OCI-M1 (cell line): ENCODE data around the gene PCDHGA11.
"Not testable (repeated sequence)": the region's sequence is repeated elsewhere in the genome, so short reads cannot be mapped to it uniquely, and the experiment has no call there.

ENCODE experiments used
- DNase-seq: peaks from one replicate; lab custom pipeline; 2025; lab: John Stamatoyannopoulos, UW

The PCDHGA11 gene

DNA sequence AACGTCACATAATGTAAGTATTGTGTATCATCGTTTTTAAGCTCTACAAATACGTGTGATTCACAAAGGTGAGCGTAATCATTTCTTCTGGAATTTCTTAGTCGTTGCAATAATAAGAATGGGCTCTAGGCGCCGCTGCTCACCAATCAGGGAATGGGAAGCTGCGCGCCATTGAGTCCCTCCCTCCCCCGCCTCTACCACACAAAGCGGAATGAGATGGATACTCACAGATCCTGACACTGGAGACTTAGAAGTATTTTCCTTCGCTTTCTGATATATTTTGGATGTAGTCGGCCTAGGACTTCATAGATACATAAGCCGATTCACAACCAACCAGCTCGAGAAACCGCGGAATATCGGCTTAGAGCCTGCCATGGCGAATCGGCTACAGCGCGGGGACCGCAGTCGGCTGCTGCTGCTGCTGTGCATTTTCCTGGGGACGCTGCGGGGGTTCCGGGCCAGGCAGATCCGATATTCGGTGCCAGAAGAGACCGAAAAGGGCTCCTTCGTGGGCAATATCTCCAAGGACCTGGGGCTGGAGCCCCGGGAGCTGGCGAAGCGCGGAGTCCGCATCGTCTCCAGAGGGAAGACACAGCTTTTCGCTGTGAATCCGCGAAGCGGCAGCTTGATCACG lies at the start of gene PCDHGA11:
Gene PCDHGA11, plus strand, starts transcription at position 197 of the 634 bp plus-strand sequence. Its CDS starts 177 bp downstream, at position 374.
- DNase-seq: peak; percentile 73

DNA sequence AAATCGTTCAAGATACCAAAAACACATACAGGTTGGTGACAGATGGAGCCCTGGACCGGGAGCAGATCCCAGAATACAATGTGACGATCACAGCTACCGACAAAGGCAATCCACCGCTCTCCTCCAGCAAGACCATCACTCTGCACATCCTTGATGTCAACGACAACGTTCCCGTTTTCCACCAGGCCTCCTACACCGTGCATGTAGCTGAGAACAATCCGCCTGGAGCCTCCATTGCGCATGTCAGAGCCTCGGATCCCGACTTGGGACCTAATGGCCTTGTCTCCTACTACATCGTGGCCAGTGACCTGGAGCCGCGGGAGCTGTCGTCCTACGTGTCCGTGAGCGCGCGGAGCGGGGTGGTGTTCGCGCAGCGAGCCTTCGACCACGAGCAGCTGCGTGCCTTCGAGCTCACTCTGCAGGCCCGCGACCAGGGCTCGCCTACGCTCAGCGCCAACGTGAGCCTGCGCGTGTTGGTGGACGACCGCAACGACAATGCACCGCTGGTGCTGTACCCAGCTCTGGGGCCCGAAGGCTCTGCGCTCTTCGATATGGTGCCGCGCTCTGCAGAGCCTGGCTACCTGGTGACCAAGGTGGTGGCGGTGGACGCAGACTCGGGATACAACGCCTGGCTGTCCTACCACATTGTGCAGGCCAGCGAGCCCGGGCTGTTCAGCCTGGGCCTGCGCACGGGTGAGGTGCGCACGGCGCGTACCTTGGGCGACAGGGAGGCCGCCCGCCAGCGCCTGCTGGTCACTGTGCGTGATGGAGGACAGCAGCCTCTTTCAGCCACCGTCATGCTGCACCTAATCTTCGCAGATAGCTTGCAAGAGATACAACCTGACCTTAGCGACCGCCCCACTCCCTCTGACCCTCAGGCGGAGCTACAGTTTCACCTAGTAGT lies 49.0 kb upstream of the PCDHGA11 start:
- DNase-seq: no peak

DNA sequence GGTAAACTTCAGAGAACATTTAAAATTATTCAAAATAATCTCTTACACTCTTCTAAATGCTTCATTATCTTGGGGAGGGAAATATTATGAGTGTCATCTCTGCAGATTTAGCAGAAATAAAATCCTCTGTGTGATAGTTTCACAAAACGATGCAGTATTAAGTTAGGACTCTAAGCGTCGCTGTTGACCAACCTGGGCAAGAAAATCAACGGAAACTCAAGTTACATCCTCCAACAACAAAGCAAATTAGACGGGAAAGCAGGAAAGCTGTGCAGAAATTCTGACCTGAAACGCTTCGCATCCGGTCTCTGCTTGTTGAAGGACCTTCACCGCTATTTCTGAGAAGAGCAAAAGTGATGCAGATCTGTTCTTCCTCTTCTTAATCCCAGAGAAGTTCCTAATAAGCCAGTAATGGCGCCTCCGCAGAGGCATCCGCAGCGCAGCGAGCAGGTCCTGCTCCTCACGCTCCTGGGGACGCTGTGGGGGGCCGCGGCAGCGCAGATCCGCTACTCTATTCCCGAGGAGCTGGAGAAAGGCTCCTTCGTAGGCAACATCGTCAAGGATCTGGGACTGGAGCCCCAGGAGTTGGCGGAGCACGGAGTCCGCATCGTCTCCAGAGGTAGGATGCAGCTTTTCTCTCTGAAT lies 47.1 kb upstream of the PCDHGA11 start, which contains the start of gene PCDHGA6:
Gene PCDHGA6, plus strand, starts transcription at position 219 of the 645 bp plus-strand sequence. Its CDS starts 193 bp downstream, at position 412.
- no peak for DNase-seq

DNA sequence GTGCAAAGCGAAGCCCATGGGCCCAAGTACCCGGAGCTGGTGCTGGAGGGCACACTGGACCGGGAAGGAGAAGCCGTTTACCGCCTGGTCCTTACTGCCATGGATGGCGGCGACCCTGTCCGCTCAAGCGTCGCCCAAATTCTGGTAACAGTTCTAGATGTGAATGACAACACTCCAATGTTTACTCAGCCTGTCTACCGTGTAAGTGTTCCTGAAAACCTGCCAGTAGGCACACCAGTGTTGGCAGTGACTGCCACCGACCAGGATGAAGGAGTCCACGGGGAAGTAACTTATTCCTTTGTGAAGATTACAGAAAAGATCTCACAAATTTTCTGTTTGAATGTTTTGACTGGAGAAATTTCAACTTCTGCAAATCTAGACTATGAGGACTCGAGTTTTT lies 46.2 kb upstream of the PCDHGA11 start:
- DNase-seq: no peak

DNA sequence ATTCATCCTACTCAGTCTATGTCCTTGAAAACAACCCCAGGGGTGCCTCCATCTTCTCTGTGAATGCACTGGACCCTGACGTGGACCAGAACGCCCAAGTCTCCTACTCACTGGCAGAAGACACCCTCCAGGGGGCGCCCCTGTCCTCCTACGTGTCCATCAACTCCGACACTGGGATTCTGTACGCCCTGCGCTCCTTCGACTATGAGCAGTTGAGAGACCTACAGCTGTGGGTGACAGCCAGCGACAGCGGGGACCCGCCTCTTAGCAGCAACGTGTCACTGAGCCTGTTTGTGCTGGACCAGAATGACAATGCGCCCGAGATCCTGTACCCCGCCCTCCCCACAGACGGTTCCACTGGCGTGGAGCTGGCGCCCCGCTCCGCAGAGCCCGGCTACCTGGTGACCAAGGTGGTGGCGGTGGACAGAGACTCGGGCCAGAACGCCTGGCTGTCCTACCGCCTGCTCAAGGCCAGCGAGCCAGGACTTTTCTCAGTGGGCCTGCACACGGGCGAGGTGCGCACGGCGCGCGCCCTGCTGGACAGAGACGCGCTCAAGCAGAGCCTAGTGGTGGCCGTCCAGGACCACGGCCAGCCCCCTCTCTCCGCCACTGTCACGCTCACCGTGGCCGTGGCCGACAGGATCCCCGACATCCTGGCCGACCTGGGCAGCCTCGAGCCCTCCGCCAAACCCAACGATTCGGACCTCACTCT lies 45.3 kb upstream of the PCDHGA11 start:
- DNase-seq: not testable (repeated sequence)

DNA sequence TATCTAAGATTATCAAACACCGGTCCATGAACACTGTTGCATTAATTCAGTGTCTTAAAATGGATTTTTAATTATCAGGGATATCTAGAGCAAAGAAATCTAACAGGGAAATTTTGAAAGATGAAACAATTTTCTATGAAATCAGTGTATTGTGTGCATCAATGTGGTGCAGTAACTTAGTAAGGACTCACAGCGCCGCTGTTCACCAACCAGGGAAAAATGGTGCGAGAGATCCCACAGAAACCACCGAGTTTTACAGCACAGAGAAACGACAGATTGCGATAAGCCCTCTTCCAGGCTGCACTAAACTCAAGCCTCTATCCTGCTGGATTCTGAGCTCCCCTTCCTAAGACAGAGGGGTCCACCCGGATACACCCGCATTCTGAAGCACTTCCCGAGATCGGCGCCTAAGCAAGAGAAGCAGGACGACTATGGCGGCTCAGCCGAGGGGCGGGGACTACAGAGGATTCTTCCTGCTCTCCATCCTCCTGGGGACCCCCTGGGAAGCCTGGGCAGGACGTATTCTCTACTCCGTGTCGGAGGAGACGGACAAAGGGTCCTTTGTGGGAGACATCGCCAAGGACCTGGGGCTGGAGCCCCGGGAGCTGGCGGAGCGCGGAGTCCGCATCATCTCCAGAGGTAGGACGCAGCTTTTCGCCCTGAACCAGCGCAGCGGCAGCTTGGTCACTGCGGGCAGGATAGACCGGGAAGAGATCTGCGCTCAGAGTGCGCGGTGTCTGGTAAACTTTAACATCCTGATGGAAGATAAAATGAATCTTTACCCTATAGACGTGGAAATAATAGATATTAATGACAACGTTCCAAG lies 38.2 kb upstream of the PCDHGA11 start, which contains the start of gene PCDHGA7:
Gene PCDHGA7, plus strand, starts transcription at position 274 of the 826 bp plus-strand sequence. Its CDS starts 158 bp downstream, at position 432.
- no peak for DNase-seq

DNA sequence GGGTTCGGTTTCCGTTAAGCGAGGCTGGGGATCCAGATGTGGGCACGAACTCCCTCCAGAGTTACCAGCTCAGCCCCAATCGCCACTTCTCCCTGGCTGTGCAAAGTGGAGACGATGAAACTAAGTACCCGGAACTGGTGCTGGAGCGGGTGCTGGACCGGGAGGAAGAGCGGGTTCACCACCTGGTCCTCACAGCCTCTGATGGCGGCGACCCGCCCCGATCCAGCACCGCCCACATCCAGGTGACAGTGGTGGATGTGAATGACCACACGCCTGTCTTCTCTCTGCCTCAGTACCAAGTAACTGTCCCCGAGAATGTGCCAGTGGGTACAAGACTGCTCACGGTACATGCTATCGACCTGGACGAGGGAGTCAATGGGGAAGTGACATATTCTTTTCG lies 37.5 kb upstream of the PCDHGA11 start:
- DNase-seq: no peak

DNA sequence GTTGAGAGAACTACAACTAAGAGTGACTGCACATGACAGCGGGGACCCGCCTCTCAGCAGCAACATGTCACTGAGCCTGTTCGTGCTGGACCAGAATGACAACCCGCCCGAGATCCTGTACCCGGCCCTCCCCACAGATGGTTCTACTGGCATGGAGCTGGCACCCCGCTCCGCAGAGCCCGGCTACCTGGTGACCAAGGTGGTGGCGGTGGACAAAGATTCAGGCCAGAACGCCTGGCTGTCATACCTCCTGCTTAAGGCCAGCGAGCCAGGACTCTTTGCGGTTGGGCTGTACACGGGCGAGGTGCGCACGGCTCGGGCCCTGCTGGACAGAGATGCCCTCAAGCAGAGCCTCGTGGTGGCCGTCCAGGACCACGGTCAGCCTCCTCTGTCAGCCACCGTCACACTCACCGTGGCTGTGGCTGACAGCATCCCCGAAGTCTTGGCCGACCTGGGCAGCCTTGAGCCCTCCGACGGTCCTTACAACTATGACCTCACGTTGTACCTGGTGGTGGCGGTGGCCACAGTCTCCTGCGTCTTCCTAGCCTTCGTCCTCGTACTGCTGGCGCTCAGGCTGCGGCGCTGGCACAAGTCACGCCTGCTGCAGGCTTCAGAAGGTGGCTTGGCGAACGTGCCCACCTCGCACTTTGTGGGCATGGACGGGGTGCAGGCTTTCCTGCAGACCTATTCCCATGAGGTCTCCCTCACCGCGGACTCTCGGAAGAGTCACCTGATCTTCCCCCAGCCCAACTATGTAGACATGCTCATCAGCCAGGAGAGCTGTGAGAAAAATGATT lies 36.2 kb upstream of the PCDHGA11 start:
- DNase-seq: no peak

DNA sequence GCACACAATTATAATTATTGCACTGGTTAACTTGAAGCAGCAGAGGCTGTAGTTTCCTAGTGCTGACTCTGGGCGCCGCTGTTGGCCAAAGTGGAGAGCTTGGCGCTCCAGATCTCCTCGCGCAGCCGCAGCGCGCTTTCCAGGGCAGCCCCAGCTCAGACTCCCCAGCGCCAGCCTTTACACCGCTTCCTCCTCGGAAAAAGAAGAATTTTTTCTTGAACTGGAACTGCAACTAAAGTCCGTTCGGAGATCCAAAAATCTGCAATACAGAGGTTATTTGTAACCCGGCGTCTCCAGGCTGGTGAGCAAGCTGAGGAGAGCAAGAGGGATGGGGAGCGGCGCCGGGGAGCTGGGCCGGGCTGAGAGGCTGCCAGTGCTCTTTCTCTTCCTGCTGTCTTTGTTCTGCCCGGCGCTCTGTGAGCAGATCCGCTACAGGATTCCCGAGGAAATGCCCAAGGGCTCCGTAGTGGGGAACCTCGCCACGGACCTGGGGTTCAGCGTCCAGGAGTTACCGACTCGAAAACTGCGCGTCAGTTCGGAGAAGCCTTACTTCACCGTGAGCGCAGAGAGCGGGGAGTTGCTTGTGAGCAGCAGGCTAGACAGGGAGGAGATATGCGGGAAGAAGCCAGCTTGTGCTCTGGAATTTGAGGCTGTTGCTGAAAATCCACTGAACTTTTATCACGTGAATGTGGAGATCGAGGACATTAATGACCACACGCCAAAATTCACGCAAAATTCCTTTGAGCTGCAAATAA lies 33.1 kb upstream of the PCDHGA11 start, which contains the start of gene PCDHGB4:
Gene PCDHGB4, plus strand, starts transcription at position 142 of the 755 bp plus-strand sequence. Its CDS starts 187 bp downstream, at position 329.
- DNase-seq: not testable (repeated sequence)

DNA sequence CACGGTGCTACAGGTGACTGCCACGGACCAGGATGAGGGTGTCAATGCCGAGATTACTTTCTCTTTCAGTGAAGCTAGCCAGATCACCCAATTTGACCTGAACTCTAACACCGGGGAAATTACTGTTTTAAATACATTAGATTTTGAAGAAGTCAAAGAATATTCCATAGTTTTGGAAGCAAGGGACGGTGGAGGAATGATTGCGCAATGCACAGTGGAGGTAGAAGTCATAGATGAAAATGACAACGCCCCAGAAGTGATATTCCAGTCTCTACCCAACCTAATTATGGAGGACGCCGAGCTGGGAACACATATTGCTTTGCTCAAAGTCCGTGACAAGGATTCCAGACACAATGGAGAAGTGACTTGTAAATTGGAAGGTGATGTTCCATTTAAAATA lies 32.2 kb upstream of the PCDHGA11 start:
- no peak for DNase-seq

DNA sequence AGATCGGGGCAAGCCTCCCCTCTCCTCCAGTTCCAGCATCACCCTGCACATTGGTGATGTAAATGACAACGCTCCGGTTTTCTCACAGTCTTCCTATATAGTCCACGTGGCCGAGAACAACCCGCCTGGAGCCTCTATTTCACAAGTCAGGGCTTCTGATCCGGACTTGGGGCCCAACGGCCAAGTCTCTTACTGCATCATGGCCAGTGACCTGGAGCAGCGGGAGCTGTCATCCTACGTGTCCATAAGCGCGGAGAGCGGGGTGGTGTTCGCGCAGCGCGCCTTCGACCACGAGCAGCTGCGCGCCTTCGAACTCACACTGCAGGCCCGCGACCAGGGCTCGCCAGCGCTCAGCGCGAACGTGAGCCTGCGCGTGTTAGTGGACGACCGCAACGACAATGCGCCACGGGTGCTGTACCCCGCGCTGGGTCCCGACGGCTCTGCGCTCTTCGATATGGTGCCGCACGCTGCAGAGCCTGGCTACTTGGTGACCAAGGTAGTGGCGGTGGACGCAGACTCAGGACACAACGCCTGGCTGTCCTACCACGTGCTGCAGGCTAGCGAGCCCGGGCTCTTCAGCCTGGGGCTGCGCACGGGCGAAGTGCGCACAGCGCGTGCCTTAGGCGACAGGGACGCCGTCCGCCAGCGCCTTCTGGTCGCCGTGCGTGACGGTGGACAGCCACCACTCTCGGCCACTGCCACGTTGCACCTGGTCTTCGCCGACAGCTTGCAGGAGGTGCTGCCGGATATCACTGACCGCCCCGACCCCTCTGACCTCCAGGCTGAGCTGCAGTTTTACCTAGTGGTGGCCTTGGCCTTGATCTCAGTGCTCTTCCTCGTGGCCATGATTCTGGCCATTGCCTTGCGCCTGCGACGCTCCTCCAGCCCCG lies 31.5 kb upstream of the PCDHGA11 start:
- DNase-seq: no peak

DNA sequence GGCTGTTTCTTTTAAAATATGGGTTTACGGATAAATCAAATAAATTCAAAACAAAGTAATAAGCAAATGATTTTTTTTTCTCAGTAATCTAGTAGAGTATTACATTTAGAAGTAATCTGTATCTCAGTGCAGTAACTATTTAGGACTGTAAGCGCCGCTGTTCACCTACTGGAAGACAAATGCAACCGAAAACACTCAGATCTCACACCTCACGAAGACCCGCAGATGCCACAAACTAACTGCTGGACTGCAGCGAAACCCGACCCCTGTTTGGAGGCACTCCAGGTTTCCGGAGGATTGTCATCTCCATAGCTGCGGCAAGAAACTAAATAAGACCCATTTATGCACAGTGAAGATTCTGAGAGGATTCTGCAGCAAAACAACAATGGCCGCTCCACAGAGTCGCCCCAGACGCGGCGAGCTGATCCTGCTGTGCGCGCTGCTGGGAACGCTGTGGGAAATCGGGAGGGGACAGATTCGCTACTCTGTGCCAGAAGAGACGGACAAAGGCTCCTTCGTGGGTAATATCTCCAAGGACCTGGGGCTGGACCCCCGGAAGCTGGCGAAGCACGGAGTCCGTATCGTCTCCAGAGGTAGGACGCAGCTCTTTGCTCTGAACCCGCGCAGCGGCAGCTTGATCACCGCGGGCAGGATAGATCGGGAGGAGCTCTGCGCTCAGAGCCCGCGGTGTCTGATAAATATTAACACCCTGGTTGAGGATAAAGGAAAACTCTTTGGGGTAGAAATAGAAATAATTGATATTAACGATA lies 28.2 kb upstream of the PCDHGA11 start, which contains the start of gene PCDHGA8:
Gene PCDHGA8, plus strand, starts transcription at position 205 of the 770 bp plus-strand sequence. Its CDS starts 181 bp downstream, at position 386.
- no peak for DNase-seq

DNA sequence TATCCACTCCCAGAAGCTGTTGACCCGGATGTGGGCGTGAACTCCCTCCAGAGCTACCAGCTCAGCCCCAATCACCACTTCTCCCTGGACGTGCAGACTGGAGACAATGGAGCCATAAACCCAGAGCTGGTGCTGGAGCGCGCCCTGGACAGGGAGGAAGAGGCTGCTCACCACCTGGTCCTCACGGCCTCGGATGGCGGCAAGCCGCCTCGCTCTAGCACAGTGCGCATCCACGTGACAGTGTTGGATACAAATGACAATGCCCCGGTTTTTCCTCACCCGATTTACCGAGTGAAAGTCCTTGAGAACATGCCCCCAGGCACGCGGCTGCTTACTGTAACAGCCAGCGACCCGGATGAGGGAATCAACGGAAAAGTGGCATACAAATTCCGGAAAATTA lies 27.6 kb upstream of the PCDHGA11 start:
- DNase-seq: no peak

DNA sequence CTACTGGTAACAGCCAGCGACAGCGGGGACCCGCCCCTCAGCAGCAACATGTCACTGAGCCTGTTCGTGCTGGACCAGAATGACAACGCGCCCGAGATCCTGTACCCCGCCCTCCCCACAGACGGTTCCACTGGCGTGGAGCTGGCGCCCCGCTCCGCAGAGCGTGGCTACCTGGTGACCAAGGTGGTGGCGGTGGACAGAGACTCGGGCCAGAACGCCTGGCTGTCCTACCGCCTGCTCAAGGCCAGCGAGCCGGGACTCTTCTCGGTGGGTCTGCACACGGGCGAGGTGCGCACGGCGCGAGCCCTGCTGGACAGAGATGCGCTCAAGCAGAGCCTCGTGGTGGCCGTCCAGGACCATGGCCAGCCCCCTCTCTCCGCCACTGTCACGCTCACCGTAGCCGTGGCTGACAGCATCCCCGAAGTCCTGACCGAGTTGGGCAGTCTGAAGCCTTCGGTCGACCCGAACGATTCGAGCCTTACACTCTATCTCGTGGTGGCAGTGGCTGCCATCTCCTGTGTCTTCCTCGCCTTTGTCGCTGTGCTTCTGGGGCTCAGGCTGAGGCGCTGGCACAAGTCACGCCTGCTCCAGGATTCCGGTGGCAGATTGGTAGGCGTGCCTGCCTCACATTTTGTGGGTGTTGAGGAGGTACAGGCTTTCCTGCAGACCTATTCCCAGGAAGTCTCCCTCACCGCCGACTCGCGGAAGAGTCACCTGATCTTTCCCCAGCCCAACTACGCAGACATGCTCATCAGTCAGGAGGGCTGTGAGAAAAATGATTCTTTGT lies 26.3 kb upstream of the PCDHGA11 start:
- DNase-seq: not testable (repeated sequence)

DNA sequence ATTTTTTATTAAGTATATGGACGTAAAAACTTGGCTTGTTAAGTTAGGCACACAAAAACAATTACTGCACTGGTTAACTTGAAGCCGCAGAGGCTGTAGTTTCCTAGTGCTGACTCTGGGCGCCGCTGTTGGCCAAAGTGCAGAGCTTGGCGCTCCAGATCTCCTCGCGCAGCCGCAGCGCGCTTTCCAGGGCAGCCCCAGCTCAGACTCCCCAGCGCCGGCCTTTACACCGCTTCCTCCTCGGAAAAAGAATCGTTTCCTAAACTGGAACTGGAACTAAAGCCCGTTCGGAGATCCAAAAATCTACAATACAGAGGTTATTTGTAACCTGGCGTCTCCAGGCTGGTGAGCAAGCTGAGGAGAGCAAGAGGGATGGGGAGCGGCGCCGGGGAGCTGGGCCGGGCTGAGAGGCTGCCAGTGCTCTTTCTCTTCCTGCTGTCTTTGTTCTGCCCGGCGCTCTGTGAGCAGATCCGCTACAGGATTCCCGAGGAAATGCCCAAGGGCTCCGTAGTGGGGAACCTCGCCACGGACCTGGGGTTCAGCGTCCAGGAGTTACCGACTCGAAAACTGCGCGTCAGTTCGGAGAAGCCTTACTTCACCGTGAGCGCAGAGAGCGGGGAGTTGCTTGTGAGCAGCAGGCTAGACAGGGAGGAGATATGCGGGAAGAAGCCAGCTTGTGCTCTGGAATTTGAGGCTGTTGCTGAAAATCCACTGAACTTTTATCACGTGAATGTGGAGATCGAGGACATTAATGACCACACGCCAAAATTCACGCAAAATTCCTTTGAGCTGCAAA lies 22.9 kb upstream of the PCDHGA11 start, which contains the start of gene PCDHGB5:
Gene PCDHGB5, plus strand, starts transcription at position 192 of the 796 bp plus-strand sequence. Its CDS starts 181 bp downstream, at position 373.
- DNase-seq: not testable (repeated sequence)
